ENCODE data around the gene TMEM74B. TPM values are rescaled to one million over a fixed set of nuclear protein-coding genes. Genes with fewer than 3 reads are reported as not detected.

Gene TMEM74B
- total and polyA plus RNA-seq, 9 of the 15 experiments (the other 6 are each of a cell fraction or from before 2014, with no cell fraction given), result 0.24 to 19.0 (median 7.5) TPM

GRCh38 chr20:1163653-1164052 lies 21.1 kb downstream of the TMEM74B start:
- TF ChIP-seq HDAC2 (IDR thresholded peaks at IDR 0.05), result no peak
- Histone ChIP-seq H4K20me1 (replicated peaks; ENCODE audit: control insufficient read depth, insufficient read depth, low read length) (no peaks in the 10 kb centered on the region), H3K9me1 (ENCODE audit: control insufficient read depth, insufficient read depth, low read length) (no peaks in the 10 kb centered on the region), H3K9ac (ENCODE audit: insufficient read depth in 1 of 2, low read depth in 2 of 2, low read length in 2 of 2) (no peak overlapping the region), H3K9me3 (replicated peaks; ENCODE audit: control insufficient read depth, insufficient read depth, low read depth, low read length) (no peaks in the 10 kb centered on the region), H3K79me2 (ENCODE audit: control insufficient read depth, insufficient read depth, low read length) (no peaks in the 10 kb centered on the region), H3K4me2 (ENCODE audit: insufficient read depth, low read length) (no peak overlapping the region), H3K27me3 (ENCODE audit: control insufficient read depth in 2 of 2, insufficient read depth in 2 of 2, low read length in 2 of 2) (no peaks in the 10 kb centered on the region), H3K4me3 (no peak overlapping the region), H3K27ac (ENCODE audit: extremely low read depth, low read depth, low read length) (no peak overlapping the region), H2AFZ (ENCODE audit: low read depth, low read length) (no peak overlapping the region), H3K4me1 (replicated peaks in 1 of 2; ENCODE audit: control insufficient read depth in 2 of 2, insufficient read depth in 2 of 2, low read length in 2 of 2) (no peaks in the 10 kb centered on the region), H3K36me3 (ENCODE audit: control insufficient read depth, insufficient read depth, low read length) (peaks cover 78% of the 10 kb centered on the region; the same call in 2 of the 3 replicates)
- WGBS (ENCODE audit: insufficient coverage, low coverage, missing lambda C conversion rate), result 80% methylated on average over 2 of the region's 2 CpGs
- DNase-seq (ENCODE audit: extremely low read depth in 1 of 4, low spot score in 3 of 4) (no peak), ATAC-seq (no peak), FAIRE-seq (no peak)
- POLR2A ChIA-PET, result no interaction called here
- in situ Hi-C loops (cut with MboI), result no loop called here
- CTCF ChIA-PET (ENCODE audit: low intra/inter-chr PET ratio), result no interaction called here
- intact Hi-C loops (cut with micrococcal nuclease), result no loop called here
- BruUV-seq (replicated peaks), result no TSS peak

GRCh38 chr20:1163105-1163504 lies 21.7 kb downstream of the TMEM74B start:
- no peak for ATAC-seq
- ChIA-PET CTCF (ENCODE audit: low intra/inter-chr PET ratio) (no interaction called here), POLR2A (no interaction called here)
- TF ChIP-seq HSF4 (CRISPR knock-in tag; IDR thresholded peaks at IDR 0.05; ENCODE audit: borderline replicate concordance) (no peak), STAT6 (CRISPR knock-in tag; IDR thresholded peaks at IDR 0.05) (no peak), HDAC6 (IDR thresholded peaks at IDR 0.05; ENCODE audit: low read depth, low read length) (no peak), NCOA2 (IDR thresholded peaks at IDR 0.05; ENCODE audit: partially characterized antibody in 2 of 2) (no peak)
- WGBS (ENCODE audit: insufficient coverage, low coverage, missing lambda C conversion rate), result 100% methylated on average over 6 of the region's 6 CpGs
- Histone ChIP-seq H4K20me1 (replicated peaks; ENCODE audit: control insufficient read depth, insufficient read depth, low read length) (no peaks in the 10 kb centered on the region), H2AFZ (ENCODE audit: low read depth, low read length) (no peak overlapping the region), H3K4me2 (ENCODE audit: insufficient read depth, low read length) (no peak overlapping the region), H3K79me2 (ENCODE audit: control insufficient read depth, insufficient read depth, low read length) (no peaks in the 10 kb centered on the region), H3K9ac (ENCODE audit: insufficient read depth in 1 of 2, low read depth in 2 of 2, low read length in 2 of 2) (no peak overlapping the region), H3K9me3 (replicated peaks; ENCODE audit: control insufficient read depth, insufficient read depth, low read depth, low read length) (no peaks in the 10 kb centered on the region), H3K4me3 (no peak overlapping the region), H3K36me3 (ENCODE audit: control insufficient read depth, insufficient read depth, low read length) (peaks cover 77% of the 10 kb centered on the region; the same call in 2 of the 3 replicates), H3K4me1 (replicated peaks in 1 of 2; ENCODE audit: control insufficient read depth in 2 of 2, insufficient read depth in 2 of 2, low read length in 2 of 2) (no peaks in the 10 kb centered on the region), H3K27me3 (ENCODE audit: control insufficient read depth in 2 of 2, insufficient read depth in 2 of 2, low read length in 2 of 2) (no peaks in the 10 kb centered on the region), H3K27ac (ENCODE audit: extremely low read depth, low read depth, low read length) (no peak overlapping the region), H3K9me1 (ENCODE audit: control insufficient read depth, insufficient read depth, low read length) (no peaks in the 10 kb centered on the region)
- DNase-seq (ENCODE audit: extremely low read depth in 1 of 4, low spot score in 3 of 4), result no peak
- no TSS peak for BruUV-seq (replicated peaks)
- FAIRE-seq, result no peak
- intact Hi-C loops (cut with micrococcal nuclease) (no loop called here), in situ Hi-C loops (cut with MboI) (no loop called here)

Measured in K562 (cell line).